Neural cell (in vitro differentiated cells): ENCODE data around the gene MOB3B. TPM values are rescaled to one million over a fixed set of nuclear protein-coding genes. Genes with fewer than 3 reads are reported as not detected.

ENCODE experiments used
- H2AFZ ChIP-seq: fragments of 200-600, 300-800 bp; sonication (generic), shearing (Covaris generic); 2 replicates; pipeline ENCODE4 v1.6.0; 2014; ENCODE audit warnings: low read depth, mild to moderate bottlenecking, antibody characterized with exemption, low read length, moderate library complexity
- H3F3A ChIP-seq: fragments of 200-600 bp; shearing (Covaris generic); 2 replicates; pipeline ENCODE4 v1.6.1; 2016; ENCODE audit warnings: mild to moderate bottlenecking, moderate library complexity, mixed read lengths, antibody characterized with exemption, low read length; ENCODE audit not compliant: insufficient read depth, poor library complexity, severe bottlenecking
- H3K27ac ChIP-seq: fragments of 200-600, 300-800 bp; sonication (generic), shearing (Covaris generic); 2 replicates; pipeline ENCODE4 v1.5.1; 2014; ENCODE audit warnings: mild to moderate bottlenecking, low read length, moderate library complexity
- H3K27me3 ChIP-seq: fragments of 300-800, 200-600 bp; sonication (generic), shearing (Covaris generic); 2 replicates; pipeline ENCODE4 v1.6.0; 2014; ENCODE audit warnings: mild to moderate bottlenecking, low read depth, low read length, moderate library complexity; ENCODE audit not compliant: insufficient read depth
- H3K36me3 ChIP-seq: fragments of 300-800, 200-600 bp; sonication (generic), shearing (Covaris generic); 2 replicates; pipeline ENCODE4 v1.5.1; 2014; ENCODE audit warnings: mild to moderate bottlenecking, antibody characterized with exemption, low read length, moderate library complexity; ENCODE audit not compliant: insufficient read depth
- H3K4me2 ChIP-seq: fragments of 300-800, 200-600 bp; sonication (generic), shearing (Covaris generic); 2 replicates; pipeline ENCODE4 v1.6.0; 2014; ENCODE audit warnings: mild to moderate bottlenecking, low read length
- H3K4me3 ChIP-seq: fragments of 300-800, 200-600 bp; sonication (generic), shearing (Covaris generic); 2 replicates; pipeline ENCODE4 v1.5.1; 2014; ENCODE audit warnings: mild to moderate bottlenecking, low read length, moderate library complexity
- H3K79me2 ChIP-seq: fragments of 200-600 bp; shearing (Covaris generic); replicated peaks from 2 replicates; pipeline ENCODE4 v1.6.0; 2014; ENCODE audit warnings: mild to moderate bottlenecking, low read length, moderate library complexity; ENCODE audit not compliant: insufficient read depth
- H3K9ac ChIP-seq: fragments of 300-800, 200-600 bp; sonication (generic), shearing (Covaris generic); 2 replicates; pipeline ENCODE4 v1.6.1; 2016; ENCODE audit warnings: mild to moderate bottlenecking, low read length, mixed read lengths
- H3K9me2 ChIP-seq: fragments of 200-600 bp; shearing (Covaris generic); 2 replicates; pipeline ENCODE4 v1.6.1; 2016; ENCODE audit warnings: mild to moderate bottlenecking, low read length, mixed read lengths; ENCODE audit not compliant: insufficient read depth
- H3K9me3 ChIP-seq: fragments of 200-600, 300-800 bp; sonication (generic), shearing (Covaris generic); 2 replicates; pipeline ENCODE4 v1.6.1; 2016; ENCODE audit warnings: mild to moderate bottlenecking, mixed run types, low read length, moderate library complexity, mixed read lengths
- H4K20me1 ChIP-seq: fragments of 200-600 bp; shearing (Covaris generic); 2 replicates; pipeline ENCODE4 v1.6.1; 2016; ENCODE audit warnings: mild to moderate bottlenecking, mixed run types; ENCODE audit not compliant: insufficient read depth
- CTCF ChIP-seq: fragments of 450-650 bp; IDR thresholded peaks from 2 replicates; pipeline ENCODE4 v1.5.1; 2014; ENCODE audit warnings: antibody characterized with exemption, mild to moderate bottlenecking, moderate library complexity; ENCODE audit not compliant: poor library complexity, severe bottlenecking
- EP300 ChIP-seq: fragments of 450-650 bp; conservative IDR thresholded peaks from 2 replicates; pipeline ENCODE4 v1.6.1; 2014; ENCODE audit warnings: antibody characterized with exemption, mild to moderate bottlenecking, moderate library complexity; ENCODE audit not compliant: poor library complexity, severe bottlenecking
- EZH2 ChIP-seq: fragments of 200-600, 300-800 bp; shearing (Covaris generic), sonication (generic); IDR thresholded peaks from 2 replicates; pipeline ENCODE4 v1.6.1; 2014; ENCODE audit warnings: antibody characterized with exemption, low read length, borderline replicate concordance, mild to moderate bottlenecking; ENCODE audit not compliant: insufficient read depth, poor library complexity, severe bottlenecking
- MXI1 ChIP-seq: fragments of 450-650 bp; conservative IDR thresholded peaks from 2 replicates; pipeline ENCODE4 v1.6.1; 2014; ENCODE audit warnings: antibody characterized with exemption, mild to moderate bottlenecking; ENCODE audit not compliant: poor library complexity, severe bottlenecking
- POLR2AphosphoS5 ChIP-seq: IDR thresholded peaks from 2 replicates; pipeline ENCODE4 v1.6.1; 2012
- RAD21 ChIP-seq: fragments of 450-650 bp; conservative IDR thresholded peaks from 2 replicates; pipeline ENCODE4 v1.6.1; 2014; ENCODE audit warnings: antibody characterized with exemption, mild to moderate bottlenecking, moderate library complexity
- REST ChIP-seq: IDR thresholded peaks from 2 replicates; pipeline ENCODE4 v1.6.1; 2012; ENCODE audit warnings: borderline replicate concordance
- SMC3 ChIP-seq: fragments of 450-650 bp; conservative IDR thresholded peaks from 2 replicates; pipeline ENCODE4 v1.6.1; 2014; ENCODE audit warnings: antibody characterized with exemption, mild to moderate bottlenecking, moderate library complexity; ENCODE audit not compliant: poor library complexity
- TAF1 ChIP-seq: IDR thresholded peaks from 2 replicates; pipeline ENCODE4 v1.6.1; 2012; ENCODE audit warnings: low read depth
- polyA plus RNA-seq: library from polyadenylated mRNA; depleted of rRNA; stranded (reverse); fragments of >200 nt; gene quantifications from 2 replicates; pipeline ENCODE4 v1.2.3, GENCODE V29; 2014

The MOB3B gene
- polyA plus RNA-seq, 1 donor from 2014 or later, result 1.8 TPM

- no peaks in the 10 kb centered on the region for H3K36me3 ChIP-seq
- H3K9me2 ChIP-seq, result no peaks in the 10 kb centered on the region
- no peak overlapping the region for H3K9ac ChIP-seq
- no peaks in the 10 kb centered on the region for H4K20me1 ChIP-seq
- no peaks in the 10 kb centered on the region for H3K9me3 ChIP-seq
- no peak overlapping the region for H3K27ac ChIP-seq
- H3K27me3 ChIP-seq, result no peaks in the 10 kb centered on the region
- no peaks in the 10 kb centered on the region for H3F3A ChIP-seq
- H3K4me2 ChIP-seq, result no peak overlapping the region
- H3K79me2 ChIP-seq, result peaks cover 5% of the 10 kb centered on the region
- TF ChIP-seq EZH2, result no peak
- TF ChIP-seq POLR2AphosphoS5, result no peak
- no peak for TF ChIP-seq MXI1
- TF ChIP-seq EP300, result no peak
- no peak for TF ChIP-seq REST
- no peak for TF ChIP-seq RAD21
- TF ChIP-seq TAF1, result no peak
- no peak overlapping the region for H2AFZ ChIP-seq
- no peak overlapping the region for H3K4me3 ChIP-seq
Measured at GRCh38 chr9:27414220-27414761, 115.3 kb downstream of the MOB3B start.

- H3K27ac ChIP-seq, result no peak overlapping the region
Measured at GRCh38 chr9:27413511-27414219, 115.9 kb downstream of the MOB3B start.

More at GRCh38 chr9:27413511-27414219, 115.9 kb downstream of the MOB3B start:
- no peak for TF ChIP-seq MXI1
- TF ChIP-seq CTCF, result no peak
- no peak for TF ChIP-seq EZH2
- TF ChIP-seq POLR2AphosphoS5, result no peak
- no peak for TF ChIP-seq REST
- TF ChIP-seq SMC3, result no peak
- TF ChIP-seq RAD21, result no peak
- TF ChIP-seq EP300, result no peak
- TF ChIP-seq TAF1, result no peak
- H3K36me3 ChIP-seq, result no peaks in the 10 kb centered on the region
- no peaks in the 10 kb centered on the region for H3K9me2 ChIP-seq
- H4K20me1 ChIP-seq, result no peaks in the 10 kb centered on the region
- no peak overlapping the region for H2AFZ ChIP-seq
- H3F3A ChIP-seq, result no peaks in the 10 kb centered on the region
- peaks cover 5% of the 10 kb centered on the region for H3K79me2 ChIP-seq
- no peaks in the 10 kb centered on the region for H3K27me3 ChIP-seq
- no peak overlapping the region for H3K4me2 ChIP-seq
- no peak overlapping the region for H3K9ac ChIP-seq
- no peaks in the 10 kb centered on the region for H3K9me3 ChIP-seq
- no peak overlapping the region for H3K4me3 ChIP-seq
